ENCODE data around the gene CCNL2.

DNA sequence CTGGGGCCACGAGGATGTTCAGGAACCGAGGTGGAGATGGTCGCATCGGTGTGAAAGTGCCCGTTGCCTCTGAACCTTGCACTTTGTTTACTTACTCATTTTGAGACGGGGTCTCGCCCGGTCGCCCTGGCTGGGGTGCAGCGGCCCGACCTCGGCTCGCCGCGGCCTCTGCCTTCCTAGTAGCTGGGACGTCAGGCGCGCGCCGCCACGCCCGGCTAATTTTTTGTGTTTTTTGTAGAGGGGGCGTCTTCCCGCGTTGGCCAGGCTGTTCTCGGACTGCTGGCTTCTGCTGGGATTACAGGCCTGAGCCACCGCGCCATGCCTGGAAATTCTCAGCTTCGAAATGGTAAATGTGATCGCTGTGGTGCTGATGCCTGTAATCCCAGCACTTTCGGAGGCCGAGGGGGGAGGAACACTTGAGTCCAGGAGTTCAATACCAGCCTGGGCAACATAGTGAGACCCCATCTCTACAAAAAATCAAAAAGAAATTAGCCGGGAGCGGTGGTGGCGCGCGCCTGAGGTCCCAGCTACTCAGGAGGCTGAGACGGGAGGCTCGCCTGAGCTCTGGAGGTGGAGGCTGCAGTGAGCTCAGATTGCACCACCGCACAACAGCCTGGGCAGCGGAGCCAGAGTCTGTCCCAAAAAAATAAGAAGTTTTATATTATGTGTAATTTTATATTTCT lies 8.6 kb upstream of the CCNL2 start:
- TF ChIP-seq, protein P1, sequence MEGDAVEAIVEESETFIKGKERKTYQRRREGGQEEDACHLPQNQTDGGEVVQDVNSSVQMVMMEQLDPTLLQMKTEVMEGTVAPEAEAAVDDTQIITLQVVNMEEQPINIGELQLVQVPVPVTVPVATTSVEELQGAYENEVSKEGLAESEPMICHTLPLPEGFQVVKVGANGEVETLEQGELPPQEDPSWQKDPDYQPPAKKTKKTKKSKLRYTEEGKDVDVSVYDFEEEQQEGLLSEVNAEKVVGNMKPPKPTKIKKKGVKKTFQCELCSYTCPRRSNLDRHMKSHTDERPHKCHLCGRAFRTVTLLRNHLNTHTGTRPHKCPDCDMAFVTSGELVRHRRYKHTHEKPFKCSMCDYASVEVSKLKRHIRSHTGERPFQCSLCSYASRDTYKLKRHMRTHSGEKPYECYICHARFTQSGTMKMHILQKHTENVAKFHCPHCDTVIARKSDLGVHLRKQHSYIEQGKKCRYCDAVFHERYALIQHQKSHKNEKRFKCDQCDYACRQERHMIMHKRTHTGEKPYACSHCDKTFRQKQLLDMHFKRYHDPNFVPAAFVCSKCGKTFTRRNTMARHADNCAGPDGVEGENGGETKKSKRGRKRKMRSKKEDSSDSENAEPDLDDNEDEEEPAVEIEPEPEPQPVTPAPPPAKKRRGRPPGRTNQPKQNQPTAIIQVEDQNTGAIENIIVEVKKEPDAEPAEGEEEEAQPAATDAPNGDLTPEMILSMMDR (IDR thresholded peaks at IDR 0.05; ENCODE audit: low read depth, low read length), result no peak
- no peak for TF ChIP-seq EZH2phosphoT487 (IDR thresholded peaks at IDR 0.05; ENCODE audit: low read depth)
